AG04450 (cell line): ENCODE results near the gene HCST. TPM values are rescaled to one million over a fixed set of nuclear protein-coding genes. Genes with fewer than 3 reads are reported as not detected.

ENCODE experiments used
- CTCF ChIA-PET: fragments of 300-600, 350-600 bp; formaldehyde crosslinking; extraction: SDS; loops from one replicate; lab custom pipeline; 2022; ENCODE audit warnings: antibody characterized with exemption, inconsistent platforms; lab: Charles Lee
- POLR2A ChIA-PET: fragments of 350-600 bp; formaldehyde crosslinking; extraction: SDS; loops from one replicate; lab custom pipeline; 2021; ENCODE audit warnings: antibody characterized with exemption, inconsistent platforms; lab: Yijun Ruan, JAX
- DNase-seq: peaks from one replicate; pipeline ENCODE4 v3.0.0-alpha.2; 2011; ENCODE audit warnings: low read depth, low spot score
- H3K27ac ChIP-seq: one replicate; pipeline ENCODE4 v1.5.1; 2012; ENCODE audit warnings: low read depth, low read length, control low read depth
- H3K27me3 ChIP-seq: one replicate; pipeline ENCODE4 v1.6.0; 2012; ENCODE audit warnings: low read length; ENCODE audit not compliant: control insufficient read depth, insufficient read depth
- H3K4me3 ChIP-seq: 2 replicates; pipeline ENCODE4 v1.5.1; 2011; ENCODE audit warnings: mild to moderate bottlenecking, low read depth, low read length, control low read depth
- H3K9me3 ChIP-seq: 2 replicates; pipeline ENCODE4 v1.5.1; 2012; ENCODE audit warnings: low read length; ENCODE audit not compliant: control insufficient read depth, insufficient read depth
- polyA plus RNA-seq: library from polyadenylated mRNA; depleted of rRNA; stranded (reverse); fragments of >200 nt; gene quantifications from 2 replicates; pipeline ENCODE4 v1.2.3, GENCODE V29; 2011
- TF ChIP-seq, protein P1 (sequence below): IDR thresholded peaks from 2 replicates; pipeline ENCODE4 v1.5.1; 2011; ENCODE audit warnings: low read depth, low read length, control low read depth, inconsistent platforms

HCST gene
- polyA plus RNA-seq, 1 experiment = 0.31 TPM

DNA sequence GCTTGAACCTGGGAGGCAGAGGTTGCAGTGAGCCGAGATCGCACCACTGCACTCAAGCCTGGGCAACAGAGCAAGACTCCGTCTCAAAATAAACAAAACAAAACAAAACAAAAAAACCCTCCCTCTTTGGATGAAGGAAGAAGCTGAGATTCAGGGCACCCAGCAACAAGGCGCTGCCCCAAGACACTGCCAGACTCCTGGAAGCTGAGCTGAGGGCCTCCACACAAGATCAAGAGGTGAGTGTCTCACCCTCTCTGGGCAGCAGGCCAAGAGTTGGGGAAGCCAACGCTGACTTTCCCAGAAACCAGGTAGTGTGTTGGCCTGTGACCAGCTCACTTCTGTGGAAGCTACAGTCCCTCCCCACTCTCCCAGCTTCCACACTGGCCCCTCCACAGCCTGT lies 9.5 kb downstream of the HCST start:
- H3K9me3 ChIP-seq = no peaks in the 10 kb centered on the region
- no peaks in the 10 kb centered on the region for H3K27me3 ChIP-seq
- no peak overlapping the region for H3K27ac ChIP-seq
- H3K4me3 ChIP-seq = no peak overlapping the region
- POLR2A ChIA-PET = no interaction called here
- TF ChIP-seq, protein P1, sequence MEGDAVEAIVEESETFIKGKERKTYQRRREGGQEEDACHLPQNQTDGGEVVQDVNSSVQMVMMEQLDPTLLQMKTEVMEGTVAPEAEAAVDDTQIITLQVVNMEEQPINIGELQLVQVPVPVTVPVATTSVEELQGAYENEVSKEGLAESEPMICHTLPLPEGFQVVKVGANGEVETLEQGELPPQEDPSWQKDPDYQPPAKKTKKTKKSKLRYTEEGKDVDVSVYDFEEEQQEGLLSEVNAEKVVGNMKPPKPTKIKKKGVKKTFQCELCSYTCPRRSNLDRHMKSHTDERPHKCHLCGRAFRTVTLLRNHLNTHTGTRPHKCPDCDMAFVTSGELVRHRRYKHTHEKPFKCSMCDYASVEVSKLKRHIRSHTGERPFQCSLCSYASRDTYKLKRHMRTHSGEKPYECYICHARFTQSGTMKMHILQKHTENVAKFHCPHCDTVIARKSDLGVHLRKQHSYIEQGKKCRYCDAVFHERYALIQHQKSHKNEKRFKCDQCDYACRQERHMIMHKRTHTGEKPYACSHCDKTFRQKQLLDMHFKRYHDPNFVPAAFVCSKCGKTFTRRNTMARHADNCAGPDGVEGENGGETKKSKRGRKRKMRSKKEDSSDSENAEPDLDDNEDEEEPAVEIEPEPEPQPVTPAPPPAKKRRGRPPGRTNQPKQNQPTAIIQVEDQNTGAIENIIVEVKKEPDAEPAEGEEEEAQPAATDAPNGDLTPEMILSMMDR = no peak
- CTCF ChIA-PET = interaction anchor here (1.2 kb wide), 1 partner anchor 29 kb away, joined by 4 read pairs; no protein-coding TSS in a partner anchor
- DNase-seq = no peak

DNA sequence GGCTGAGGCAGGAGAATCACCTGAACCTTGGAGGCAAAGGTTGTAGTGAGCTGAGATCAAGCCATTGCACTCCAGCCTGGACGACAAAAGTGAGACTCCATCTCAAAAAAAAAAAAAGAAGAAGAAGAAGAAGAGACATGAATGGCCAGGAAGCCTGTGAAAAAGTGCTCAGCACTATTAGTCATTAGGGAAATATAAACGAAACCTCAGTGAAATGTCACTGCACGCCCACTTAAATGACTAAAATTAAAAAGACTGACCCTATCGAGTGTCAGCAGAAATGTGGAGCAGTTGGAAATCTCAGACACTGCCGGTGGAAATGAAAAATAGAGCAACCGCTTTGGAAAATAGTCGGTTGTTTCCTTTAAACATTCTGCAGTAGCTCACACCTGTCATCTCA lies 11.3 kb downstream of the HCST start:
- Histone ChIP-seq H3K4me3 (no peak overlapping the region), H3K9me3 (no peaks in the 10 kb centered on the region), H3K27me3 (peaks cover 2% of the 10 kb centered on the region), H3K27ac (no peak overlapping the region)
- CTCF ChIA-PET = no interaction called here
- DNase-seq = no peak
- TF ChIP-seq, protein P1 = no peak
- POLR2A ChIA-PET = no interaction called here

DNA sequence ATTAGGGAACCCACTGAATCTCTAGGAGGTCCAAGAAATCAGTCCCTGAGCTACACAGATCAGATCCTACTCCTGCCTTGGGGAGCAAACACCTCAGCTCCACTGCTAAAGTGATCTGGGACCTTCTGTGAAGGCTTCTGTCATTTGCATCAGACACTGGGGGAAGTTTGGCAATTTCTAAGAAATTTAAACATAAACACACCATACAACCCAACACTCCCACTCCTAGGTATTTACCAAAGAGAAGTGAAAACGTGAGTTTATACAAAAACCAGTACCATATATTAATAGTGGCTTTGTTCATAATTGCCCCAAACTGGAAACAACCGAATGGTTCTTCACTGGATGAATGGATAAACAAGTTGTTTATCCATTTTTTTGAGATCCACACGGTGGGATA lies 13.1 kb downstream of the HCST start:
- DNase-seq = no peak
- Histone ChIP-seq H3K9me3 (no peaks in the 10 kb centered on the region), H3K27ac (no peak overlapping the region), H3K4me3 (no peak overlapping the region), H3K27me3 (peaks cover 5% of the 10 kb centered on the region)
- CTCF ChIA-PET = no interaction called here
- POLR2A ChIA-PET = interaction anchor here (0.7 kb wide), 1 partner anchor 1456 kb away, joined by 7 read pairs; the partner anchor contains the start of gene ZNF527
- TF ChIP-seq, protein P1 = no peak

DNA sequence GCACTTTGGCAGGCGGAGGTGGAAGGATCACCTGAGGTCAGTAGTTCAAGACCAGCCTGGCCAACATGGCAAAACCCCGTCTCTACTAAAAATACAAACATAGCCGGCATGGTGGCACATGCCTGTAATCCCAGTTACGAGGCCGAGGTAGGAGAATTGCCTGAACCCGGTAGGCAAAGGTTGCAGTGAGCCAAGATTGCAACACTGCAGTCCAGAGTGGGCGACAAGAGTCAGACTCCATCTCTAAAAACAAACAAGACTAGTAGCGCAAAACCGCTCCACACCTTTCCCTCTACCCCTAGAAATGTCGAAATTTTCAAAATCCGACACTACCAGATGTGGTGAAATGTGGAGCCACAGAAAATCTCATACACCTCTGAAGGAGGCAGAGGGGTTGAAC lies 17.0 kb downstream of the HCST start:
- H3K27me3 ChIP-seq = peaks cover 9% of the 10 kb centered on the region
- H3K27ac ChIP-seq = no peak overlapping the region
- CTCF ChIA-PET = no interaction called here
- TF ChIP-seq, protein P1 = no peak
- POLR2A ChIA-PET = no interaction called here
- no peak for DNase-seq
- no peak overlapping the region for H3K4me3 ChIP-seq
- no peaks in the 10 kb centered on the region for H3K9me3 ChIP-seq

DNA sequence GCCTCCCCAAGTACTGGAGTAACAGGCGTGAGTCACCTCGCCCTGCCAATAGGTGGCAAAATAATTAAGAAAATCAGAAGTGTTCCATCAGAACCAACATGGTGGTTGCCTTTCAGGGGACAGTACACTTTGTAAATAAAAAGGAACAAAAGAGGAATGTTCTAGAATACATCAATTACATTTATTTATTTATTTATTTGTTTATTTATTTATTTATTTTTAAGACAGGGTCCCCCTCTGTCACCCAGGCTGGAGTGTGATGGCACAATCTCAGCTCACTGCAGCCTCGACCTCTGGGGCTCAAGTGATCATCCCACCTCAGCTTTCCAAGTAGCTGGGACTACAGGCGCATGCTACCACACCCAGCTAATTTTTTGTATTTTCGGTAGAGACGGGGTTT lies 18.7 kb downstream of the HCST start:
- no peak for DNase-seq
- TF ChIP-seq, protein P1 = no peak
- Histone ChIP-seq H3K27ac (no peak overlapping the region), H3K4me3 (no peak overlapping the region), H3K9me3 (peaks cover 7% of the 10 kb centered on the region), H3K27me3 (peaks cover 9% of the 10 kb centered on the region)
- ChIA-PET CTCF (interaction anchor here (1.0 kb wide), 1 partner anchor 10 kb away, joined by 3 read pairs; no protein-coding TSS in a partner anchor), POLR2A (no interaction called here)
